Upper lobe of left lung (tissue), 4 donors: ENCODE data around the gene KRTAP5-10.

Experiments used
- POLR2AphosphoS5 ChIP-seq, 2 donors: sonication (generic); formaldehyde crosslinking; IDR thresholded peaks; one replicate each; pipeline ENCODE4 v1.5.1; 2017; ENCODE audit warnings: antibody characterized with exemption in 2 of 2
- TF ChIP-seq, protein P1 (sequence below), 6 experiments: fragments of 450-650 bp in 4 of 6; fragments of 200-600 bp in 2 of 6; sonication (generic) in 2 of 6; IDR thresholded peaks; one replicate each; pipeline ENCODE4 v1.5.1; 2016 to 2019; ENCODE audit warnings: antibody characterized with exemption in 6 of 6

DNA sequence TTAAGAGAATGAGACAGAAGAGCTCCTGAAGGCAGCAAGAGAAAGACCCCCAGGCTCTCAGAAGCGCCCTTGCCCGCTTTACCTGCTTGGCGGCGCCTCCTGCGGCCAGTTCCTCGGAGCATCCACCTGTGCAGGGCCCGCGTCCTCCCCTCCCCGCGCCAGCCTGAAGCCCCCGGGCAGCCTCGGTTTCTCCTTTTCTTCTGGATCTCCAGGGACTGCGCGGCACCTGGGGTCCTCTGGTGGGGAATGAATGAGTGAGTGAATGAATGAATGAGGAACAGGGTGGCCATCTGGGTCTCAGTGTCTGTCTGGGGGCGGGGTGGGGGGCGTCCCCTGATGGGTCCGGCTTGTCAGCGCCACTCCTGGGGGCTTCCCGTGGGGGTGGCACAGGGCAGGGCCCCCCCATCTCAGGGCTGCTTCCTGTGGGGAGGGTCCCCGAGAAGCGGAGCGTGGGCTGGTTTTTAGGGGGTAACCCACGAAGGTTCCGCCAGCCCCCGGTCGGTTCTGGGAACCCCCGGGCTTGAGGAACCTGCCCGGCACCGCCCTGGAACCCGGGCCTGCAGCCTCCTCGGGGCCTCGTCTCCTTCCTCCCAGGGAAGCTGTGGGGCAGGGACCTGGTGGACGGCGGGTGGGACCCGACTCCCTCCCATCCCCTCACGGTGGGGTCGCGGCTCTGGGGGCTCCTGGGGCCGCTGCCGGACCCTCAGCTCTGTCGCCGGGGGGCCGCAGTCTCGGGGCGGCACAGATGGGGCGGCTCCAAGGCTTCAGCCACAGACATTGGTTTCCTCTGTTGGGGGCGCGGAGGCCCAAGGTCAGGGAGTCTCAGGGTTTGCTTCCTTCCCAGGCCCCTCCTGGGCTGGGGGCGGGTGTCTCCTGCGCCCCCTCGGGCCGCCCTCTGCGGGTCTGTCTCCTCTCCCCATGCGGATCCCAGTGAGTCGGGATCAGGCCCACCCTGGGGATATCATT is 46.6 kb upstream of the KRTAP5-10 start:
- TF ChIP-seq, protein P1, sequence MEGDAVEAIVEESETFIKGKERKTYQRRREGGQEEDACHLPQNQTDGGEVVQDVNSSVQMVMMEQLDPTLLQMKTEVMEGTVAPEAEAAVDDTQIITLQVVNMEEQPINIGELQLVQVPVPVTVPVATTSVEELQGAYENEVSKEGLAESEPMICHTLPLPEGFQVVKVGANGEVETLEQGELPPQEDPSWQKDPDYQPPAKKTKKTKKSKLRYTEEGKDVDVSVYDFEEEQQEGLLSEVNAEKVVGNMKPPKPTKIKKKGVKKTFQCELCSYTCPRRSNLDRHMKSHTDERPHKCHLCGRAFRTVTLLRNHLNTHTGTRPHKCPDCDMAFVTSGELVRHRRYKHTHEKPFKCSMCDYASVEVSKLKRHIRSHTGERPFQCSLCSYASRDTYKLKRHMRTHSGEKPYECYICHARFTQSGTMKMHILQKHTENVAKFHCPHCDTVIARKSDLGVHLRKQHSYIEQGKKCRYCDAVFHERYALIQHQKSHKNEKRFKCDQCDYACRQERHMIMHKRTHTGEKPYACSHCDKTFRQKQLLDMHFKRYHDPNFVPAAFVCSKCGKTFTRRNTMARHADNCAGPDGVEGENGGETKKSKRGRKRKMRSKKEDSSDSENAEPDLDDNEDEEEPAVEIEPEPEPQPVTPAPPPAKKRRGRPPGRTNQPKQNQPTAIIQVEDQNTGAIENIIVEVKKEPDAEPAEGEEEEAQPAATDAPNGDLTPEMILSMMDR (IDR thresholded peaks at IDR 0.05), result no peak
- TF ChIP-seq POLR2AphosphoS5 (IDR thresholded peaks at IDR 0.05), result no peak
